ENCODE results near the gene GNB1L. TPM values are rescaled to one million over a fixed set of nuclear protein-coding genes. Genes with fewer than 3 reads are reported as not detected.

Gene GNB1L
- total and polyA plus RNA-seq, 2 of the 13 experiments (the other 11 are each of a cell fraction or from before 2014, with no cell fraction given) = 2.5 to 7.4 TPM

DNA sequence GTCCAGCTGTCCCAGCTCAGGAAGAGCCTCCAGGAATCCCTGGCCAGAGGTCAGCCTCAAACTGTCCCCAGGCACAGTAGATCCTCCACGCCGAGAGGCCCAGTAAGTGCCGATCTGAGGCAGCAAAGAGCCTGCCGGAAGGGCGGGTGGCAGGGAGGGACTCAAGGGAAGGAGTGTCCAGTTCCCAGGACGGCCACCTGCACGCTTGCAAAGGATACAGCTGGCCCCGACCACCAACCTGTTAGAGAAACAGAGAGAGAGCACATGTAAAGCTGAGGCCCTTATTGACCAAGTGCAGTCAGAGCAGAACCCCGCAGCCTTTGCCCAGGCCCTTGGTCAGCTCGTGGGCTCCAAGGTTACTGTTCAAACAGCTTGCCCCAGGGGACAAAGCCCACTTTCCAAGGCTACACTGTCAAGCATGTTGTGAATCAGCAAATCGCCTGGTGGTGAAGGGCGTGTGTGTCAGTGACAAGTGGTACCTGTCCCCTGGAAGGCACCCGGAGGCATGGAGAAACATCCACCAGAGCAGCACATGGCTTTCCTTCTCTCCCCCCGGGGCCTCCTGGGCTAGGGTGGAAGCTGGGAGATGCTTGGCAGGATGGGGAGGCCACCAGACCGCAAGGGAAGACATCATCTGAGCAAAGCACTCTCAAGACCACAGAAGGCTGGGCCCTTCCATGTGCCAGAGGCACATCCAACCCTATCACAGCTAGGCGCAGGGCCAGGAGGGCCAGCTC, 44.3 kb upstream of the GNB1L start (continued):
- TF ChIP-seq PAXIP1 (CRISPR knock-in tag; conservative IDR thresholded peaks at IDR 0.05) = peak; percentile 90
- TF ChIP-seq, protein P1, sequence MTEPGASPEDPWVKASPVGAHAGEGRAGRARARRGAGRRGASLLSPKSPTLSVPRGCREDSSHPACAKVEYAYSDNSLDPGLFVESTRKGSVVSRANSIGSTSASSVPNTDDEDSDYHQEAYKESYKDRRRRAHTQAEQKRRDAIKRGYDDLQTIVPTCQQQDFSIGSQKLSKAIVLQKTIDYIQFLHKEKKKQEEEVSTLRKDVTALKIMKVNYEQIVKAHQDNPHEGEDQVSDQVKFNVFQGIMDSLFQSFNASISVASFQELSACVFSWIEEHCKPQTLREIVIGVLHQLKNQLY (CRISPR knock-in tag; IDR thresholded peaks at IDR 0.05) = peak; percentile 35; the same call in 1 of the 2 replicates
- TF ChIP-seq RXRA (CRISPR knock-in tag; IDR thresholded peaks at IDR 0.05) = peak; percentile 57
- 0 out of 2 replicates have a peak, but pooled peaks have one; percentile 21 for TF ChIP-seq CHD4 (IDR thresholded peaks at IDR 0.05; ENCODE audit: borderline replicate concordance, low read length)
- peak in 1 of 2 experiments; percentile 43; a peak in 2 of 4 replicates for TF ChIP-seq EP300 (IDR thresholded peaks at IDR 0.05; ENCODE audit: low read depth in 2 of 2, low read length in 2 of 2)
- TF ChIP-seq EP300 (CRISPR knock-in tag; IDR thresholded peaks at IDR 0.05; ENCODE audit: borderline replicate concordance) = no peak
- 0 out of 2 replicates have a peak, but pooled peaks have one; percentile 13 for TF ChIP-seq NFE2 (CRISPR knock-in tag; IDR thresholded peaks at IDR 0.05)
- TF ChIP-seq TSC22D2 (CRISPR knock-in tag; IDR thresholded peaks at IDR 0.05; ENCODE audit: borderline replicate concordance) = peak; percentile 22; the same call in 1 of the 2 replicates
- peak; percentile 40; the same call in 1 of the 2 replicates for TF ChIP-seq MIER3 (CRISPR knock-in tag; IDR thresholded peaks at IDR 0.05; ENCODE audit: borderline replicate concordance)
- TF ChIP-seq ZKSCAN8 (CRISPR knock-in tag; IDR thresholded peaks at IDR 0.05; ENCODE audit: borderline replicate concordance) = 0 out of 2 replicates have a peak, but pooled peaks have one; percentile 27
- peak; percentile 74 for TF ChIP-seq SALL1 (CRISPR knock-in tag; IDR thresholded peaks at IDR 0.05)
- TF ChIP-seq REXO4 (CRISPR knock-in tag; IDR thresholded peaks at IDR 0.05; ENCODE audit: borderline replicate concordance) = no peak
- TF ChIP-seq FOXK2 (IDR thresholded peaks at IDR 0.05) = peak; percentile 29; the same call in 1 of the 2 replicates
- no peak for TF ChIP-seq ELF4 (CRISPR knock-in tag; IDR thresholded peaks at IDR 0.05; ENCODE audit: borderline replicate concordance)
- peak; percentile 62 for TF ChIP-seq ZNF350 (CRISPR knock-in tag; IDR thresholded peaks at IDR 0.05; ENCODE audit: borderline replicate concordance, low read depth)
- TF ChIP-seq EEA1 (CRISPR knock-in tag; IDR thresholded peaks at IDR 0.05; ENCODE audit: borderline replicate concordance) = no peak
- TF ChIP-seq ETV5 (CRISPR knock-in tag; IDR thresholded peaks at IDR 0.05; ENCODE audit: borderline replicate concordance) = peak; percentile 23; the same call in 1 of the 2 replicates
- 0 out of 2 replicates have a peak, but pooled peaks have one; percentile 39 for TF ChIP-seq KMT2B (CRISPR knock-in tag; IDR thresholded peaks at IDR 0.05)
- TF ChIP-seq SIX4 (CRISPR knock-in tag; IDR thresholded peaks at IDR 0.05) = no peak
- TF ChIP-seq ZNF629 (CRISPR knock-in tag; conservative IDR thresholded peaks at IDR 0.05) = 0 out of 2 replicates have a peak, but pooled peaks have one; percentile 5
- TF ChIP-seq, protein P2, sequence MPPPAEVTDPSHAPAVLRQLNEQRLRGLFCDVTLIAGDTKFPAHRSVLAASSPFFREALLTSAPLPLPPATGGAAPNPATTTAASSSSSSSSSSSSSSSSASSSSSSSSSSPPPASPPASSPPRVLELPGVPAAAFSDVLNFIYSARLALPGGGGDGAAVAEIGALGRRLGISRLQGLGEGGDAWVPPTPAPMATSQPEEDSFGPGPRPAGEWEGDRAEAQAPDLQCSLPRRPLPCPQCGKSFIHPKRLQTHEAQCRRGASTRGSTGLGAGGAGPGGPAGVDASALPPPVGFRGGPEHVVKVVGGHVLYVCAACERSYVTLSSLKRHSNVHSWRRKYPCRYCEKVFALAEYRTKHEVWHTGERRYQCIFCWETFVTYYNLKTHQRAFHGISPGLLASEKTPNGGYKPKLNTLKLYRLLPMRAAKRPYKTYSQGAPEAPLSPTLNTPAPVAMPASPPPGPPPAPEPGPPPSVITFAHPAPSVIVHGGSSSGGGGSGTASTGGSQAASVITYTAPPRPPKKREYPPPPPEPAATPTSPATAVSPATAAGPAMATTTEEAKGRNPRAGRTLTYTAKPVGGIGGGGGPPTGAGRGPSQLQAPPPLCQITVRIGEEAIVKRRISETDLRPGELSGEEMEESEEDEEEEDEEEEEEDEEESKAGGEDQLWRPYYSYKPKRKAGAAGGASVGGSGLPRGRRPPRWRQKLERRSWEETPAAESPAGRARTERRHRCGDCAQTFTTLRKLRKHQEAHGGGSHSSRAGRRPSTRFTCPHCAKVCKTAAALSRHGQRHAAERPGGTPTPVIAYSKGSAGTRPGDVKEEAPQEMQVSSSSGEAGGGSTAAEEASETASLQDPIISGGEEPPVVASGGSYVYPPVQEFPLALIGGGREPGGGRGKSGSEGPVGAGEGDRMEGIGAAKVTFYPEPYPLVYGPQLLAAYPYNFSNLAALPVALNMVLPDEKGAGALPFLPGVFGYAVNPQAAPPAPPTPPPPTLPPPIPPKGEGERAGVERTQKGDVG (CRISPR knock-in tag; IDR thresholded peaks at IDR 0.05; ENCODE audit: borderline replicate concordance) = no peak
- TF ChIP-seq RNF2 (conservative IDR thresholded peaks at IDR 0.05; ENCODE audit: low read depth) = 0 out of 2 replicates have a peak, but pooled peaks have one; percentile 44
- TF ChIP-seq MTA1 (CRISPR knock-in tag; IDR thresholded peaks at IDR 0.05; ENCODE audit: borderline replicate concordance) = peak; percentile 47; the same call in 1 of the 2 replicates

Measured in HepG2 (cell line).